ENCODE measurements around the gene GALK1. TPM values are rescaled to one million over a fixed set of nuclear protein-coding genes. Genes with fewer than 3 reads are reported as not detected.

Gene GALK1
- total and polyA plus RNA-seq, 9 of the 15 experiments (the other 6 are each of a cell fraction or from before 2014, with no cell fraction given) = 0.45 to 51.6 (median 17.4) TPM

DNA sequence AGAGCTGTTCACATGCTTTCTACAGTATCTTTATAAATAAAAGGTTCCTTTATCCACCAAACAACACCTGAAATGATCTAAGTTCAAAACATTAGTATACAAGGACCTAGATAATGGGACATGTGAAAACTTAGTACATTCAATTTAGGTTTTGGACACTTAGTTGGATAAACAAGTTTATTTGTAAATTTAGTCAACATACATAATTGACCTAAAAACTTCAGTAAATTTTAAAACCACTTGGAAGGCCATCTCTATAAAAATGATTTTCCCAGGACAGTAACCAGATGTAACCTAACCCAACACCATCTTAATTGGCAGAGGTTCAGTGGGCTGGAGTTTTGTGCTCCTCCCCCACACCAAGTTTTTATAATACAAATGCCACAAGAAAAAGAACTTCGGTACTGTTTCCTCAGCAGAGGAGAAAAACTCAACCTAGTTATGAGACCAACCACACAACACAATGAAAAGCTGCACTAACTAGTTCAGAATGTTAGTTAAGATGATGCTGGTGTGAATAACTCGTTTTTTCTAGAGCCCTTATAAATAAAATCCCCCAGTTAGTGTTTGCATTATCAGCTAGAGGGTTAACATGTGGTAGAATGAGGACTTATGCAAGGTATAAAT is 12.4 kb upstream of the GALK1 start (continued):
- no peak for TF ChIP-seq PBX2 (CRISPR knock-in tag; IDR thresholded peaks at IDR 0.05; ENCODE audit: low read depth)
- TF ChIP-seq PBX2 (tag; conservative IDR thresholded peaks at IDR 0.05; ENCODE audit: low read depth) = no peak
- peak; percentile 8 for TF ChIP-seq CCNT2 (IDR thresholded peaks at IDR 0.05; ENCODE audit: borderline replicate concordance, extremely low read depth, insufficient read length, low read depth, low read length)
- no peak for TF ChIP-seq CREM (IDR thresholded peaks at IDR 0.05; ENCODE audit: low read depth)
- TF ChIP-seq ZBTB8A (IDR thresholded peaks at IDR 0.05; ENCODE audit: partially characterized antibody) = no peak
- peak; percentile 16 for TF ChIP-seq ZBTB9 (CRISPR knock-in tag; IDR thresholded peaks at IDR 0.05)
- no peak for TF ChIP-seq HEY1 (CRISPR knock-in tag; IDR thresholded peaks at IDR 0.05; ENCODE audit: borderline replicate concordance)
- no peak for TF ChIP-seq DMBX1 (CRISPR knock-in tag; IDR thresholded peaks at IDR 0.05; ENCODE audit: borderline replicate concordance)
- TF ChIP-seq TCF7L2 (IDR thresholded peaks at IDR 0.05; ENCODE audit: low read depth, low read length) = no peak
- no peak for TF ChIP-seq ATF2 (CRISPR knock-in tag; IDR thresholded peaks at IDR 0.05)
- TF ChIP-seq MAFG (tag; conservative IDR thresholded peaks at IDR 0.05) = no peak
- 0 out of 2 replicates have a peak, but pooled peaks have one; percentile 3 for TF ChIP-seq KLF10 (CRISPR knock-in tag; IDR thresholded peaks at IDR 0.05)
- 0 out of 2 replicates have a peak, but pooled peaks have one; percentile 4 for TF ChIP-seq NFXL1 (CRISPR knock-in tag; IDR thresholded peaks at IDR 0.05)
- no peak for TF ChIP-seq PPARD (CRISPR knock-in tag; IDR thresholded peaks at IDR 0.05)
- TF ChIP-seq DLX4 (CRISPR knock-in tag; IDR thresholded peaks at IDR 0.05) = no peak
- TF ChIP-seq, protein P1, sequence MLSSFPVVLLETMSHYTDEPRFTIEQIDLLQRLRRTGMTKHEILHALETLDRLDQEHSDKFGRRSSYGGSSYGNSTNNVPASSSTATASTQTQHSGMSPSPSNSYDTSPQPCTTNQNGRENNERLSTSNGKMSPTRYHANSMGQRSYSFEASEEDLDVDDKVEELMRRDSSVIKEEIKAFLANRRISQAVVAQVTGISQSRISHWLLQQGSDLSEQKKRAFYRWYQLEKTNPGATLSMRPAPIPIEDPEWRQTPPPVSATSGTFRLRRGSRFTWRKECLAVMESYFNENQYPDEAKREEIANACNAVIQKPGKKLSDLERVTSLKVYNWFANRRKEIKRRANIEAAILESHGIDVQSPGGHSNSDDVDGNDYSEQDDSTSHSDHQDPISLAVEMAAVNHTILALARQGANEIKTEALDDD (IDR thresholded peaks at IDR 0.05) = peak; percentile 58
- TF ChIP-seq ZNF785 (CRISPR knock-in tag; IDR thresholded peaks at IDR 0.05) = no peak
- TF ChIP-seq, protein P2, sequence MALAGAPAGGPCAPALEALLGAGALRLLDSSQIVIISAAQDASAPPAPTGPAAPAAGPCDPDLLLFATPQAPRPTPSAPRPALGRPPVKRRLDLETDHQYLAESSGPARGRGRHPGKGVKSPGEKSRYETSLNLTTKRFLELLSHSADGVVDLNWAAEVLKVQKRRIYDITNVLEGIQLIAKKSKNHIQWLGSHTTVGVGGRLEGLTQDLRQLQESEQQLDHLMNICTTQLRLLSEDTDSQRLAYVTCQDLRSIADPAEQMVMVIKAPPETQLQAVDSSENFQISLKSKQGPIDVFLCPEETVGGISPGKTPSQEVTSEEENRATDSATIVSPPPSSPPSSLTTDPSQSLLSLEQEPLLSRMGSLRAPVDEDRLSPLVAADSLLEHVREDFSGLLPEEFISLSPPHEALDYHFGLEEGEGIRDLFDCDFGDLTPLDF (CRISPR knock-in tag; IDR thresholded peaks at IDR 0.05) = no peak
- TF ChIP-seq ARID1B (IDR thresholded peaks at IDR 0.05) = no peak
- TF ChIP-seq TCF15 (CRISPR knock-in tag; IDR thresholded peaks at IDR 0.05) = no peak

Measured in K562 (cell line).